ENCODE results near the gene SLC22A24. TPM values are rescaled to one million over a fixed set of nuclear protein-coding genes. Genes with fewer than 3 reads are reported as not detected.
"Not testable (repeated sequence)": the region's sequence is repeated elsewhere in the genome, so short reads cannot be mapped to it uniquely, and the experiment has no call there.

The SLC22A24 gene
- not detected for polyA plus RNA-seq (2013, experiment 1 of 2; ENCODE audit: insufficient read length)
- polyA plus RNA-seq (2013, experiment 2 of 2; ENCODE audit: insufficient read length) = not detected

- no peak for DNase-seq
These were observed at the start of gene SLC22A24 for GRCh38 chr11:63144121-63144520. Gene SLC22A24, minus strand, starts transcription at chr11:63144221. Its CDS starts 442 bp downstream, at chr11:63143779.

DNA sequence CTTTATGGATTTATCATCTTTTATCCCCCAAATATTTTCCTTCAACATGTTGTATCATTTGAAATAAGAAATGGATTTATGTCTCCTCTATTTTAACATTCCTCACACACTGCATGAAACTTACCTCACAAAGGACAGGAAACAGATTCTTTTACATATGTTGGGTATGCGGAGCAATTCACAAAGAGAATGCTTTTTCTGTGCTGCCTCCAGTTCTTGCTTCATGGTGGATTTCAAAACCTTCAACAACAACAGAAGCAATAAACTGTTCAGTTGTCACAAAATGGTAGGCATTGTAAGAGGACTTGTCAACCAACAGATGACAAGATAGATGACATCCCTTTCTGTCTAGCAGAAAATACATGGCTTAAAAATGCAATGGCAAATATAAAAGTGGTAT is 36.5 kb upstream of the SLC22A24 start:
- DNase-seq = no peak

- no peak for DNase-seq
These were observed 35.5 kb upstream of the SLC22A24 start for GRCh38 chr11:63179432-63180041.

DNA sequence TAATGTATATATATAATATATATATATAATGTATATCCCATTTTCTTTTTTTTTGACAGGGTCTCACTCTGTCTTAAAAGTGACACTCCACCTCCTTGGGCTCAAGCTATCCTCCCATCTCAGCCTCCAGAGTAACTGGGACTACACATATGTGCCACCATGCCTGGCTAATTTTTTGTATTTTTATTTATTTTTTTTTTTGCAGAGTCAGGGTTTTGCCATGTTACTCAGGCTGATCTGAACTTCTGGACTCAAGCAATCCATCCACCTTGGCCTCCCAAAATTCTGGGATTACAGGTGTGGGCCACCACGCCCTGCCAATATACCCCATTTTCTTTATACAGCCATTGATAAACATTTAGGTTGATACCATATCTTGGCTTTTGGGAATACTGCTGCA is 33.9 kb upstream of the SLC22A24 start:
- no peak for DNase-seq

GRCh38 chr11:63165706-63166310 is 21.8 kb upstream of the SLC22A24 start:
- no peak for DNase-seq

GRCh38 chr11:63155794-63156193 is 11.8 kb upstream of the SLC22A24 start:
- DNase-seq = no peak

GRCh38 chr11:63146581-63146980 is 2.6 kb upstream of the SLC22A24 start:
- no peak for DNase-seq

- DNase-seq = no peak
These were observed 1.6 kb downstream of the SLC22A24 start for GRCh38 chr11:63142459-63142858.

GRCh38 chr11:63132985-63133775 is 10.8 kb downstream of the SLC22A24 start:
- no peak for DNase-seq

DNA sequence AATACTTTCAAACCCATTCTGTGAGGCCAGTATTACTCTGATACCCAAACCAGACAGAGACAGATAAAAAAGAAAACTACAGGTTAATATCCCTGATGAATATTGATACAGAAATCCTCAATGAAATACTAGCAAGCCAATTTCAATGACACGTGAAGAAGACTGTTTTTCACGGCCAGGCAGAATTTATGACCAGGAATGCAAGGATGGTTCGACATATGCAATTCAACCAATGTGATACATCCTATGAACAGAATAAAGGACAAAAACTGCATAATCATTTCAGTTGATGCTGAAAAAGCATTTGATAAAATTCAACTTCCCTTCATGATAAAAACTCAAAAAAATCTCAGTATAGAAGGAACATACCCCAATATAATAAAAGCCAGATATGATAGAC is 44.5 kb downstream of the SLC22A24 start:
- DNase-seq = no peak

DNA sequence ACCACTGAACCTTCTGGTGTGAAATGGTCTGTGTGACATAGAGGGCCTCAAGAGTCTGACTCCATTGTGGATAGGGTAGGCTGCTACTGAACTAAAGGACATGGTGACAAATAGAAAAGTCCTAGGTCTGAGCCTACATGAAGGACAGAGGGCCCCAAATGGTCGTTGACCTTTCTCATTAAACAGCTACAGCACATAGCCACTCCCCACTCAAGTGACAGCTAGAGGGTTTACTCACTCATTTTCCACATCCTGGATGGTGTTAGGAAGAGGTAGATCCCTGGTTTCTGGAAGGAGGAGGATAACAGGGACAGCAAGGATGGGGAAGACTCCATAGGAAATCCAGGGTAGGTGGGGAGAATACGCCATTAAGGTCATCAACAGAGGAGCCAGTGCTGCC is 63.3 kb downstream of the SLC22A24 start:
- DNase-seq = no peak

DNA sequence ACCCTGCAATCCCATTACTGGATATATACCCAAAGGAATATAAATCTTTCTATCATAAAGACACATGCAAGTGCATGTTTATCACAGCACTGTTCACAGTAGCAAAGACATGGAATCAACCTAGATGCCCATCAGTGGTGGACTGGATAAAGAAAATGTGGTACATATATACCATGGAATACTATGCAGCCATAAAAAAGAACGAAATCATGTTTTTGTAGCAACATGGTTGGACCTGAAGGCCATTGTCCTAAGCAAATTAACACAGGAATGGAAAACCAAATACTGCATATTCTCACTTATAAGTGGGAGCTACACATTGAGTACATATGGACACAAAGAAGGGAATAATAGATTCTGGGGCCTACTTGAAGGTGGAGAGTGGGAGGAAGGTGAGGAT is 97.8 kb downstream of the SLC22A24 start:
- DNase-seq = not testable (repeated sequence)

DNA sequence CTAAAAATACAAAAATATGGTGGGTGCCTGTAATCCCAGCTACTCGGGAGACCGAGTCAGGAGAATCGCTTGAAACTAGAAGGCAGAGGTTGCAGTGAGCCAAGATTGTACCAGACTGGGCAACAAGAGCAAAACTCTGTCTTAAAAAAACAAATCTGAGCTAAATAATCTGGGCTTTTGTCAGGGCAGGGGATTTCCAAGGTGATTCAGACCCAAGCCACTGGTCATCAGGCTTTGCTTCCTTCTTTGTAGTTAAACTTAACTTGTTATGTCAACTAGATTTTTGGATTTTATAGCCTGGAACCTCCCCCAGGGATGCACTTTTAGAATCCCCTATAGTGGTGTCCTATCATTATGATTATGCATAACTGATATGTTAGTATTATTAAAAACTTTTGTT is 101.4 kb downstream of the SLC22A24 start:
- DNase-seq = no peak

GRCh38 chr11:63032457-63032856 is 111.6 kb downstream of the SLC22A24 start:
- DNase-seq = no peak
